Muscle of leg (tissue), 11 donors: ENCODE data around the gene SOD2. TPM values are rescaled to one million over a fixed set of nuclear protein-coding genes. Genes with fewer than 3 reads are reported as not detected.
A peak's percentile ranks its signal among the peaks of the same experiment; 100 is the strongest.
"Not testable (repeated sequence)": the region's sequence is repeated elsewhere in the genome, so short reads cannot be mapped to it uniquely, and the experiment has no call there.

Experiments
- DNase-seq: peaks from one replicate; pipeline ENCODE4 v3.0.0; 2013
- H3K27ac ChIP-seq: one replicate; pipeline ENCODE4 v1.5.1; 2013; ENCODE audit warnings: mild to moderate bottlenecking, low read length, control low read depth
- H3K27me3 ChIP-seq: one replicate; pipeline ENCODE4 v1.6.1; 2013; ENCODE audit warnings: low read length; ENCODE audit not compliant: control insufficient read depth, insufficient read depth
- H3K36me3 ChIP-seq: one replicate; pipeline ENCODE4 v1.6.1; 2013; ENCODE audit warnings: low read length; ENCODE audit not compliant: control insufficient read depth, insufficient read depth
- H3K4me1 ChIP-seq: one replicate; pipeline ENCODE4 v1.6.1; 2013; ENCODE audit warnings: low read length; ENCODE audit not compliant: control insufficient read depth, insufficient read depth
- H3K4me3 ChIP-seq: one replicate; pipeline ENCODE4 v1.5.1; 2013; ENCODE audit warnings: low read length, control low read depth
- H3K9me3 ChIP-seq: replicated peaks from 2 replicates; pipeline ENCODE4 v1.6.1; 2013; ENCODE audit warnings: low read depth, low read length; ENCODE audit not compliant: control insufficient read depth
- WGBS: methylation state at CpG from one replicate; pipeline ENCODE4 v1.1.5; 2013; ENCODE audit warnings: missing lambda C conversion rate; ENCODE audit not compliant: insufficient coverage; 5-methylcytosine and 5-hydroxymethylcytosine counted together
- polyA plus RNA-seq, 8 donors: library from polyadenylated mRNA; unstranded; fragments of 120-200 nt; gene quantifications; one replicate each; pipeline versions ENCODE4 v1.2.1 to v1.2.3, GENCODE V29; 2013; ENCODE audit warnings: inconsistent platforms in 1 of 8, low replicate concordance in 1 of 8; ENCODE audit not compliant: insufficient read length in 8 of 8, insufficient read depth in 1 of 8
- total RNA-seq: library from RNA; stranded (reverse); fragments of 120-200 nt; gene quantifications from one replicate; pipeline ENCODE4 v1.2.4, GENCODE V29; 2013

The SOD2 gene
- total and polyA plus RNA-seq, 9 donors: 69.9 to 113 (median 89.3) TPM

GRCh38 chr6:159719287-159719686, 26.2 kb upstream of the SOD2 start:
- no peak for DNase-seq

GRCh38 chr6:159718634-159719033, 25.6 kb upstream of the SOD2 start:
- Histone ChIP-seq H3K36me3 (peaks cover 6% of the 10 kb centered on the region), H3K27ac (no peak overlapping the region), H3K4me3 (no peak overlapping the region), H3K9me3 (no peaks in the 10 kb centered on the region), H3K27me3 (no peaks in the 10 kb centered on the region), H3K4me1 (peaks cover 2% of the 10 kb centered on the region)
- no CpG with 5 or more reads among the region's 3 CpGs for WGBS
- no peak for DNase-seq

More at GRCh38 chr6:159719287-159719686, 26.2 kb upstream of the SOD2 start:
- Histone ChIP-seq H3K9me3 (no peaks in the 10 kb centered on the region), H3K36me3 (peaks cover 7% of the 10 kb centered on the region), H3K27ac (no peak overlapping the region), H3K27me3 (no peaks in the 10 kb centered on the region), H3K4me1 (peaks cover 2% of the 10 kb centered on the region), H3K4me3 (no peak overlapping the region)
- WGBS: 95% methylated on average over 6 of the region's 7 CpGs

- H3K36me3 ChIP-seq: no peaks in the 10 kb centered on the region
- peak overlapping the region; percentile 4 for H3K27ac ChIP-seq
- WGBS: 43% methylated on average over 1 of the region's 5 CpGs
- no peaks in the 10 kb centered on the region for H3K9me3 ChIP-seq
- peaks cover 2% of the 10 kb centered on the region for H3K4me1 ChIP-seq
- H3K27me3 ChIP-seq: no peaks in the 10 kb centered on the region
- peak; percentile 27 for DNase-seq
- no peak overlapping the region for H3K4me3 ChIP-seq
These were observed 23.4 kb upstream of the SOD2 start for GRCh38 chr6:159716247-159717096.

DNA sequence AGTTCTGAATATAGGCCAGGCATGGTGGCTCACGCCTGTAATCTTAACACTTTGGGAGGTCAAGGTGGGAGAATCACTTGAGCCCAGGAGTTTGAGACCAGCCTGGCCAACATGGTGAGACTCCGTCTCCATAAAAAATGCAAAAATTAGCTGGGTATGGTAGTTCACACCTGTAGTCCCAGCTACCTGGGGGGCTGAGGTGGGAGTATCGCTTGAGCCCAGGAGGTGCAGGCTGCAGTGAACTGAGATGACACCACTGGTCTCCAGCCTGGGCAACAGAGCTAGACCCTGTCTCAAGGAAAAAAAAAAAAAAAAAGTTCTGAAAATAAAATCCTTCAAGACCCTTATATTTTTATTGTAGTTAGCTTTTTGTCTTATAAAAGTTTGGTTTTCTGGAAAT, 22.6 kb upstream of the SOD2 start:
- H3K36me3 ChIP-seq: no peaks in the 10 kb centered on the region
- 94% methylated on average over 2 of the region's 3 CpGs for WGBS
- no peak overlapping the region for H3K4me3 ChIP-seq
- no peak overlapping the region for H3K27ac ChIP-seq
- no peaks in the 10 kb centered on the region for H3K9me3 ChIP-seq
- no peak for DNase-seq
- no peaks in the 10 kb centered on the region for H3K27me3 ChIP-seq
- H3K4me1 ChIP-seq: peaks cover 2% of the 10 kb centered on the region

DNA sequence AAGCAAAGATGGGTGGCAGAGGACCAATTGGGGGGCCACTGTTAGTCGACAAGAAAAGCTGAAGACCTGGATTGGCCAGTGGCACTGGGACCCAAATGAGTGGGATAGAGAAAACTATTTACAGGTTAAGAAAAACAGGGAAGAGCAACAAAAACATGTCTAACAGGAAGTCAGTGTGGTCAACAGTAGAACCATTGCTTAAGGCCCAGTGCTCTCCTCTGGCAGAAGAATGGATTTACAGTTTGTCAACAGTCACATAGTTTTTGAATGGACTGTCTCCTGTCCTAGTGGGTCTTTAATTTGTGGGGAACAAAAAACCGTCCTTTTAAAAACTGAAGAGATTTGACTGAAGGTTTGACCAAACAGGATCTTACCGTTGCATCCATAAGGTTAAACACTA, 22.1 kb upstream of the SOD2 start:
- Histone ChIP-seq H3K27me3 (no peaks in the 10 kb centered on the region), H3K4me3 (no peak overlapping the region), H3K9me3 (no peaks in the 10 kb centered on the region), H3K27ac (no peak overlapping the region), H3K36me3 (no peaks in the 10 kb centered on the region), H3K4me1 (peaks cover 2% of the 10 kb centered on the region)
- WGBS: 60% methylated on average over 1 of the region's 3 CpGs
- no peak for DNase-seq

DNA sequence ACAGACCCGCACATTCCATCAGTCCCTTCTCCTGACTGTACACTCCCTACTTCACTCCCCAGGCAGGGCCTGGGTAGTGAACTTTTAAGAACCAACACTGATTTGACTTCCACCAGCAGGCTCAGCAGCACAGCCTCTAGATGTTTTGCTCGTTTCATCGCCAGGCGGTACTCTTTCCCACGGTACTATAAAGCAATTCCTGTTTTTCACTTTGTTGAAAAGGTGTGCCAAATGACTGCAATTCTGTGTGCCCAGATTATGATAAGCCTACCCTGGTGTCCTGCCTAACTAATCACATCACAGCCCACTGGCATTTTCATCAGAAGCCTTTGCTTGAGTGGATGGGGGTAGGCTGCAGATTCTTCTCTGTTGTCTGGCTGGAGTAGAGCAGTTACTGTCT, 21.4 kb upstream of the SOD2 start:
- Histone ChIP-seq H3K4me1 (peaks cover 2% of the 10 kb centered on the region), H3K36me3 (no peaks in the 10 kb centered on the region), H3K27me3 (no peaks in the 10 kb centered on the region), H3K9me3 (no peaks in the 10 kb centered on the region), H3K27ac (no peak overlapping the region), H3K4me3 (no peak overlapping the region)
- WGBS: 90% methylated on average over 1 of the region's 5 CpGs
- DNase-seq: no peak

DNA sequence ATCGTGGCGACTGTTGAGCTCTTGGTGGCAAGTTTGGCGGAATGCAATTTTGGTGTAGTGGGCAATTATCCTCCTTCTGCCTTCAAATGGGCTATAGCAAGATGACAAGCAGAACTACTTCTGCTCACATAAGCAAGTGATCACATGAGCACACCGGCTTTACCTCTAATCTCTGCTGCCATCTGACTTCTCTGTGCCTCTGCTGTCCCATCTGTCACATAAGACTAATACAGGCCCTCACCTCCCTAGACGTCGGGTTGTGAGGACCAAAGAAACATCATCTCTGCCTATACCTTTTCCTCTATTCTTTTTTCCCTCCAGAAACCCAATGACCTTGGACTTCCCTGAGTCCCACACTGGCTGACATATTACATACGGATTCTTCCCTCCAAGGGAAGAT, 20.9 kb upstream of the SOD2 start:
- no peaks in the 10 kb centered on the region for H3K36me3 ChIP-seq
- 89% methylated on average over 7 of the region's 7 CpGs for WGBS
- no peak overlapping the region for H3K27ac ChIP-seq
- no peaks in the 10 kb centered on the region for H3K27me3 ChIP-seq
- no peaks in the 10 kb centered on the region for H3K9me3 ChIP-seq
- H3K4me3 ChIP-seq: no peak overlapping the region
- DNase-seq: no peak
- peaks cover 2% of the 10 kb centered on the region for H3K4me1 ChIP-seq

GRCh38 chr6:159712389-159712788, 19.3 kb upstream of the SOD2 start:
- not testable (repeated sequence) for H3K36me3 ChIP-seq, DNase-seq, H3K4me3 ChIP-seq, H3K27ac ChIP-seq, H3K4me1 ChIP-seq, H3K9me3 ChIP-seq, H3K27me3 ChIP-seq
- 91% methylated on average over 3 of the region's 3 CpGs for WGBS

- not testable (repeated sequence) for DNase-seq, H3K27ac ChIP-seq, H3K36me3 ChIP-seq, H3K4me1 ChIP-seq, H3K27me3 ChIP-seq, H3K9me3 ChIP-seq, H3K4me3 ChIP-seq
- WGBS: 86% methylated on average over 4 of the region's 4 CpGs
These were observed 17.6 kb upstream of the SOD2 start for GRCh38 chr6:159710603-159711002.

GRCh38 chr6:159701413-159701999, 8.5 kb upstream of the SOD2 start:
- Histone ChIP-seq H3K27ac (peak overlapping the region; percentile 35), H3K4me1 (peaks cover 5% of the 10 kb centered on the region)
- peak; percentile 35 for DNase-seq

More at GRCh38 chr6:159701413-159701999, 8.5 kb upstream of the SOD2 start:
- Histone ChIP-seq H3K9me3 (no peaks in the 10 kb centered on the region), H3K36me3 (no peaks in the 10 kb centered on the region), H3K27me3 (no peaks in the 10 kb centered on the region), H3K4me3 (no peak overlapping the region)
- WGBS: 84% methylated on average over 6 of the region's 7 CpGs
